ENCODE measurements around the gene SKIDA1. TPM values are rescaled to one million over a fixed set of nuclear protein-coding genes. Genes with fewer than 3 reads are reported as not detected.

The SKIDA1 gene
- total RNA-seq, 6 donors from 2014 or later: under 0.01 to 1.6 (median 0.86) TPM

- H3K4me1 ChIP-seq: peaks cover 10 to 26% (median 18%) of the 10 kb centered on the region in 4 donors
- no peak for ATAC-seq (ENCODE audit: low FRiP score in 2 of 2)
- H3K27ac ChIP-seq: peak overlapping the region; percentile 87 to 98 (median 94)
- no peaks in the 10 kb centered on the region for H3K27me3 ChIP-seq
- H3K9me3 ChIP-seq: no peaks in the 10 kb centered on the region
- TF ChIP-seq POLR2A (IDR thresholded peaks at IDR 0.05) (no peak), EP300 (IDR thresholded peaks at IDR 0.05) (no peak), POLR2AphosphoS5 (IDR thresholded peaks at IDR 0.05) (no peak)
- TF ChIP-seq, protein P1, sequence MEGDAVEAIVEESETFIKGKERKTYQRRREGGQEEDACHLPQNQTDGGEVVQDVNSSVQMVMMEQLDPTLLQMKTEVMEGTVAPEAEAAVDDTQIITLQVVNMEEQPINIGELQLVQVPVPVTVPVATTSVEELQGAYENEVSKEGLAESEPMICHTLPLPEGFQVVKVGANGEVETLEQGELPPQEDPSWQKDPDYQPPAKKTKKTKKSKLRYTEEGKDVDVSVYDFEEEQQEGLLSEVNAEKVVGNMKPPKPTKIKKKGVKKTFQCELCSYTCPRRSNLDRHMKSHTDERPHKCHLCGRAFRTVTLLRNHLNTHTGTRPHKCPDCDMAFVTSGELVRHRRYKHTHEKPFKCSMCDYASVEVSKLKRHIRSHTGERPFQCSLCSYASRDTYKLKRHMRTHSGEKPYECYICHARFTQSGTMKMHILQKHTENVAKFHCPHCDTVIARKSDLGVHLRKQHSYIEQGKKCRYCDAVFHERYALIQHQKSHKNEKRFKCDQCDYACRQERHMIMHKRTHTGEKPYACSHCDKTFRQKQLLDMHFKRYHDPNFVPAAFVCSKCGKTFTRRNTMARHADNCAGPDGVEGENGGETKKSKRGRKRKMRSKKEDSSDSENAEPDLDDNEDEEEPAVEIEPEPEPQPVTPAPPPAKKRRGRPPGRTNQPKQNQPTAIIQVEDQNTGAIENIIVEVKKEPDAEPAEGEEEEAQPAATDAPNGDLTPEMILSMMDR (IDR thresholded peaks at IDR 0.05): no peak
- H3K36me3 ChIP-seq: peaks cover 0 to 9% (median 1%) of the 10 kb centered on the region in 4 donors
- no peak for DNase-seq
- 36 to 42% methylated on average over 10 of the region's 10 CpGs for WGBS, 2 donors
- H3K4me3 ChIP-seq: peak overlapping the region; percentile 48 to 94 (median 82)
Observed at GRCh38 chr10:21532694-21533466, 7.4 kb upstream of the SKIDA1 start.

GRCh38 chr10:21531164-21531563 lies 5.7 kb upstream of the SKIDA1 start:
- DNase-seq (no peak), ATAC-seq (ENCODE audit: low FRiP score in 2 of 2) (no peak)
- no peak for TF ChIP-seq POLR2A (IDR thresholded peaks at IDR 0.05)
- TF ChIP-seq, protein P1 (IDR thresholded peaks at IDR 0.05): no peak
- no peak for TF ChIP-seq POLR2AphosphoS5 (IDR thresholded peaks at IDR 0.05)
- TF ChIP-seq EP300 (IDR thresholded peaks at IDR 0.05): no peak
- peak overlapping the region in 1 of 4 donors; percentile 87 for H3K27ac ChIP-seq
- H3K27me3 ChIP-seq: no peaks in the 10 kb centered on the region
- peaks cover 0 to 2% (median 0%) of the 10 kb centered on the region in 4 donors for H3K36me3 ChIP-seq
- 69 to 80% methylated on average over 1 of the region's 1 CpG for WGBS, 2 donors
- no peak overlapping the region for H3K4me3 ChIP-seq
- H3K9me3 ChIP-seq: no peaks in the 10 kb centered on the region
- H3K4me1 ChIP-seq: peaks cover 16 to 26% (median 18%) of the 10 kb centered on the region in 4 donors

- Histone ChIP-seq H3K27ac (no peak overlapping the region), H3K36me3 (no peaks in the 10 kb centered on the region), H3K27me3 (no peaks in the 10 kb centered on the region), H3K9me3 (no peaks in the 10 kb centered on the region), H3K4me1 (peaks cover 11 to 21% (median 14%) of the 10 kb centered on the region in 4 donors), H3K4me3 (no peak overlapping the region)
- no peak for ATAC-seq (ENCODE audit: low FRiP score in 2 of 2)
- DNase-seq: no peak
- WGBS, 2 donors: 97 to 100% methylated on average over 1 of the region's 1 CpG
- TF ChIP-seq, protein P1 (IDR thresholded peaks at IDR 0.05): no peak
- TF ChIP-seq EP300 (IDR thresholded peaks at IDR 0.05) (no peak), POLR2A (IDR thresholded peaks at IDR 0.05) (no peak), POLR2AphosphoS5 (IDR thresholded peaks at IDR 0.05) (no peak)
Observed at GRCh38 chr10:21530641-21531040, 5.2 kb upstream of the SKIDA1 start.

- TF ChIP-seq POLR2A (IDR thresholded peaks at IDR 0.05) (no peak), EP300 (IDR thresholded peaks at IDR 0.05) (no peak), POLR2AphosphoS5 (IDR thresholded peaks at IDR 0.05) (no peak)
- TF ChIP-seq, protein P1 (IDR thresholded peaks at IDR 0.05): no peak
- no peaks in the 10 kb centered on the region for H3K27me3 ChIP-seq
- H3K4me3 ChIP-seq: no peak overlapping the region
- DNase-seq (no peak), ATAC-seq (ENCODE audit: low FRiP score in 2 of 2) (no peak)
- H3K4me1 ChIP-seq: peaks cover 7 to 16% (median 9%) of the 10 kb centered on the region in 4 donors
- no peaks in the 10 kb centered on the region for H3K36me3 ChIP-seq
- 92 to 94% methylated on average over 1 of the region's 1 CpG for WGBS, 2 donors
- H3K9me3 ChIP-seq: no peaks in the 10 kb centered on the region
- no peak overlapping the region for H3K27ac ChIP-seq
Observed at GRCh38 chr10:21530168-21530567, 4.7 kb upstream of the SKIDA1 start.
